Measurements from ENCODE around the gene SERF1A.
"Not testable (repeated sequence)": the region's sequence is repeated elsewhere in the genome, so short reads cannot be mapped to it uniquely, and the experiment has no call there.

Gene SERF1A

GRCh38 chr5:70900533-70901271 lies at the start of gene SERF1A:
SERF1A (plus strand) TSS chr5:70900669; CDS start chr5:70900870, 201 bp downstream.
- DNase-seq = not testable (repeated sequence)

GRCh38 chr5:70866778-70867177 lies 33.7 kb upstream of the SERF1A start:
- DNase-seq = not testable (repeated sequence)

GRCh38 chr5:70870626-70871025 lies 29.8 kb upstream of the SERF1A start:
- not testable (repeated sequence) for DNase-seq

GRCh38 chr5:70896076-70896475 lies 4.4 kb upstream of the SERF1A start:
- not testable (repeated sequence) for DNase-seq

- DNase-seq = not testable (repeated sequence)
These were observed 753 bp downstream of the SERF1A start for GRCh38 chr5:70901272-70901571.

GRCh38 chr5:70906624-70907023 lies 6.2 kb downstream of the SERF1A start:
- not testable (repeated sequence) for DNase-seq

GRCh38 chr5:70916829-70917228 lies 16.4 kb downstream of the SERF1A start:
- DNase-seq = not testable (repeated sequence)

GRCh38 chr5:70925211-70925562 lies 24.7 kb downstream of the SERF1A start:
- not testable (repeated sequence) for DNase-seq

- not testable (repeated sequence) for DNase-seq
These were observed 31.4 kb downstream of the SERF1A start for GRCh38 chr5:70931709-70932368.

GRCh38 chr5:70932560-70932959 lies 32.1 kb downstream of the SERF1A start:
- DNase-seq = not testable (repeated sequence)

- not testable (repeated sequence) for DNase-seq
These were observed 52.6 kb downstream of the SERF1A start for GRCh38 chr5:70953068-70953467.

Data from CD4-positive, alpha-beta T cell treated with Interleukin-15 for 1 hour (primary cell).